Endothelial cell of umbilical vein (primary cell): Measurements from ENCODE around the gene MEGF11. TPM values are rescaled to one million over a fixed set of nuclear protein-coding genes. Genes with fewer than 3 reads are reported as not detected.

Source experiments
- BruUV-seq: library from RNA; stranded (reverse); fragments of 400-500 nt; replicated peaks from 2 replicates; lab custom pipeline; 2021; lab: Mats Ljungman, UMichigan
- CTCF ChIA-PET: fragments of 300-600, 350-600 bp; sonication (Branson Sonifier 250); formaldehyde crosslinking; loops from one replicate; lab custom pipeline; 2021; ENCODE audit warnings: antibody characterized with exemption, inconsistent platforms; lab: Charles Lee
- POLR2A ChIA-PET: fragments of 300-600, 350-600 bp; sonication (Branson Sonifier 250); formaldehyde crosslinking; loops from one replicate; lab custom pipeline; 2021; ENCODE audit warnings: antibody characterized with exemption, inconsistent platforms; lab: Charles Lee
- DNase-seq: peaks from one replicate; pipeline ENCODE4 v3.0.0-alpha.2; 2011; ENCODE audit warnings: low read depth, low spot score
- FAIRE-seq: peaks from 2 replicates; lab custom pipeline; 2011; peaks lifted over from hg19 to GRCh38; lab: Jason Lieb, UNC
- H2AFZ ChIP-seq: 2 replicates; pipeline ENCODE4 v1.6.0; 2012; ENCODE audit warnings: low read depth, low read length, control low read depth, inconsistent platforms
- H3K27ac ChIP-seq: 2 replicates; pipeline ENCODE4 v1.5.1; 2011; ENCODE audit warnings: low read depth, mild to moderate bottlenecking, control low read depth, low read length, moderate library complexity; ENCODE audit not compliant: insufficient read depth
- H3K27me3 ChIP-seq, 2 experiments: 2 replicates each; pipeline versions ENCODE4 v1.6.0 to v1.6.1; 2011; ENCODE audit warnings: low read length in 2 of 2, mixed read lengths in 1 of 2; ENCODE audit not compliant: control insufficient read depth in 2 of 2, insufficient read depth in 2 of 2
- H3K36me3 ChIP-seq, 2 experiments: 2 replicates in 1 of 2; 3 replicates in 1 of 2; pipeline ENCODE4 v1.5.1; 2011; ENCODE audit warnings: low read length in 2 of 2, mild to moderate bottlenecking in 1 of 2, moderate library complexity in 1 of 2; ENCODE audit not compliant: control insufficient read depth in 2 of 2, insufficient read depth in 2 of 2; ENCODE audit errors: extremely low read depth in 1 of 2
- H3K4me1 ChIP-seq: 3 replicates; pipeline ENCODE4 v1.5.1; 2011; ENCODE audit warnings: mild to moderate bottlenecking, low read length; ENCODE audit not compliant: control insufficient read depth, insufficient read depth; ENCODE audit errors: extremely low read depth
- H3K4me2 ChIP-seq: 2 replicates; pipeline ENCODE4 v1.6.1; 2011; ENCODE audit warnings: low read length, control low read depth, mixed read lengths; ENCODE audit not compliant: insufficient read depth
- H3K4me3 ChIP-seq, 3 experiments: fragments of 200-600 bp in 1 of 3; sonication (generic), shearing (Covaris generic) in 1 of 3; replicated peaks in 1 of 3; 2 replicates each; pipeline ENCODE4 v1.5.1; 2011 to 2016; ENCODE audit warnings: control low read depth in 3 of 3, low read length in 3 of 3, mild to moderate bottlenecking in 2 of 3, inconsistent platforms in 1 of 3, low read depth in 1 of 3, moderate library complexity in 1 of 3; ENCODE audit not compliant: insufficient read depth in 1 of 3
- H3K79me2 ChIP-seq: 2 replicates; pipeline ENCODE4 v1.6.0; 2012; ENCODE audit warnings: low read length, inconsistent platforms; ENCODE audit not compliant: control insufficient read depth, insufficient read depth
- H3K9ac ChIP-seq: replicated peaks from 2 replicates; pipeline ENCODE3; 2011; ENCODE audit warnings: low read length, control low read depth; ENCODE audit not compliant: insufficient read depth; ENCODE audit errors: extremely low read depth
- H3K9me1 ChIP-seq: replicated peaks from 3 replicates; pipeline ENCODE4 v1.6.0; 2011; ENCODE audit warnings: mild to moderate bottlenecking, low read length; ENCODE audit not compliant: control insufficient read depth, insufficient read depth; ENCODE audit errors: extremely low read depth
- H3K9me3 ChIP-seq: replicated peaks from 2 replicates; pipeline ENCODE4 v1.5.1; 2012; ENCODE audit warnings: low read length, inconsistent platforms; ENCODE audit not compliant: control insufficient read depth, insufficient read depth
- H4K20me1 ChIP-seq: replicated peaks from 2 replicates; pipeline ENCODE3; 2011; ENCODE audit warnings: mild to moderate bottlenecking, low read length; ENCODE audit not compliant: control insufficient read depth, insufficient read depth; ENCODE audit errors: extremely low read depth
- EZH2 ChIP-seq: IDR thresholded peaks from 2 replicates; pipeline ENCODE4 v1.6.1; 2012; ENCODE audit warnings: borderline replicate concordance, low read depth, mild to moderate bottlenecking, moderate library complexity, low read length, inconsistent platforms; ENCODE audit not compliant: severe bottlenecking
- FOS ChIP-seq: IDR thresholded peaks from 2 replicates; pipeline ENCODE4 v1.6.1; 2011; ENCODE audit warnings: mild to moderate bottlenecking, low read length, moderate library complexity, borderline replicate concordance; ENCODE audit not compliant: insufficient read depth
- GATA2 ChIP-seq: IDR thresholded peaks from 2 replicates; pipeline ENCODE4 v1.7.0; 2011; ENCODE audit warnings: low read depth, mild to moderate bottlenecking, moderate library complexity, mixed read lengths, low read length; ENCODE audit not compliant: insufficient read length, insufficient read depth
- JUN ChIP-seq: IDR thresholded peaks from 2 replicates; pipeline ENCODE4 v1.6.1; 2011; ENCODE audit warnings: borderline replicate concordance, low read depth; ENCODE audit not compliant: insufficient read length, insufficient read depth
- MYC ChIP-seq: IDR thresholded peaks from one replicate; pipeline ENCODE4 v1.6.1; 2011; ENCODE audit warnings: mild to moderate bottlenecking, low read depth, low read length
- POLR2A ChIP-seq: IDR thresholded peaks from 2 replicates; pipeline ENCODE4 v1.6.1; 2012; ENCODE audit warnings: low read depth, mild to moderate bottlenecking, control low read depth, low read length
- POLR2AphosphoS5 ChIP-seq: IDR thresholded peaks from 2 replicates; pipeline ENCODE4 v1.6.1; 2012; ENCODE audit warnings: low read depth, mild to moderate bottlenecking, control low read depth, low read length, moderate library complexity; ENCODE audit not compliant: insufficient read depth
- dilution Hi-C: fragments of 300-500 bp; cut with MboI; formaldehyde crosslinking; loops from one replicate; pipeline ENCODE4 v1.15.0; 2019; ENCODE audit warnings: low sequenced_read_pairs; ENCODE audit not compliant: extremely low pct_ligation_motif_present
- intact Hi-C: fragments of 100-400 bp; cut with micrococcal nuclease; formaldehyde crosslinking; loops from one replicate; pipeline ENCODE4 v1.10.0; 2022
- polyA plus RNA-seq, 4 experiments: library from polyadenylated mRNA; depleted of rRNA in 3 of 4; stranded (reverse) in 3 of 4; unstranded in 1 of 4; fragments of >200 nt; gene quantifications; 2 replicates each; pipeline versions ENCODE4 v1.2.1 to v1.2.3, GENCODE V29; 2011 to 2012; ENCODE audit warnings: missing spikeins in 1 of 4
- total RNA-seq: library from RNA; stranded (reverse); gene quantifications from 2 replicates; pipeline ENCODE4 v1.2.3, GENCODE V29; 2021
- TF ChIP-seq, protein P1 (sequence below), 2 donors: IDR thresholded peaks; 1 replicate in 1 of 2; 2 replicates in 1 of 2; pipeline ENCODE4 v1.5.1; 2011; ENCODE audit warnings: low read length in 2 of 2, mild to moderate bottlenecking in 2 of 2, moderate library complexity in 2 of 2, control low read depth in 1 of 2, inconsistent platforms in 1 of 2, low read depth in 1 of 2; ENCODE audit not compliant: insufficient read depth in 1 of 2; ENCODE audit errors: extremely low read depth in 1 of 2
- TF ChIP-seq, protein P2 (sequence below): IDR thresholded peaks from 2 replicates; pipeline ENCODE4 v1.6.1; 2011; ENCODE audit not compliant: insufficient read depth, insufficient read length

MEGF11 gene
- total and polyA plus RNA-seq, 2 donors (not counting 3 experiments of a cell fraction or from before 2014, with no cell fraction given), result not detected

DNA sequence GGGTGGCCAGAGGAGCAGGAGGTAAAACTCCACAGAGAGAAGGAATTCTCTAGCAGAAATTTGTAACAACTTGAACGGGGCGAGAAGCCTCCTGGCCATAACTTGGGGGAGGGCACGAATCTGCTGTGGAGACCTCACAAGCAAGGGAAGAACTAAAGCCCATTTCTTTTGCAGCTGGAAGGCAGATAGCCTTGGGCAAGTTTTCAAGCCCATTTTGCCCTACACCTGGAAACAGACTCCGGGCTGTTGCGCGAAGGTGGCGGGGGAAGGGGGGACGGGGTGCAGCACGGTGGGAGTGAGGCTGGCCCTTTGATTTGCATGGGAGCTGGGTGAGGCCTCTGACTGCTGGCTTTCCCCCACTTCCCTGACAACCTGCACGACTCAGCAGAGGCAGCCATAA is 168.8 kb downstream of the MEGF11 start:
- H2AFZ ChIP-seq, result no peak overlapping the region
- DNase-seq (no peak), FAIRE-seq (no peak)
- intact Hi-C loops (no loop called here), dilution Hi-C loops (no loop called here)
- TF ChIP-seq JUN, result no peak
- no peak for TF ChIP-seq POLR2A
- no peak for TF ChIP-seq EZH2
- TF ChIP-seq, protein P1, sequence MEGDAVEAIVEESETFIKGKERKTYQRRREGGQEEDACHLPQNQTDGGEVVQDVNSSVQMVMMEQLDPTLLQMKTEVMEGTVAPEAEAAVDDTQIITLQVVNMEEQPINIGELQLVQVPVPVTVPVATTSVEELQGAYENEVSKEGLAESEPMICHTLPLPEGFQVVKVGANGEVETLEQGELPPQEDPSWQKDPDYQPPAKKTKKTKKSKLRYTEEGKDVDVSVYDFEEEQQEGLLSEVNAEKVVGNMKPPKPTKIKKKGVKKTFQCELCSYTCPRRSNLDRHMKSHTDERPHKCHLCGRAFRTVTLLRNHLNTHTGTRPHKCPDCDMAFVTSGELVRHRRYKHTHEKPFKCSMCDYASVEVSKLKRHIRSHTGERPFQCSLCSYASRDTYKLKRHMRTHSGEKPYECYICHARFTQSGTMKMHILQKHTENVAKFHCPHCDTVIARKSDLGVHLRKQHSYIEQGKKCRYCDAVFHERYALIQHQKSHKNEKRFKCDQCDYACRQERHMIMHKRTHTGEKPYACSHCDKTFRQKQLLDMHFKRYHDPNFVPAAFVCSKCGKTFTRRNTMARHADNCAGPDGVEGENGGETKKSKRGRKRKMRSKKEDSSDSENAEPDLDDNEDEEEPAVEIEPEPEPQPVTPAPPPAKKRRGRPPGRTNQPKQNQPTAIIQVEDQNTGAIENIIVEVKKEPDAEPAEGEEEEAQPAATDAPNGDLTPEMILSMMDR (IDR thresholded peaks at IDR 0.05; ENCODE audit: extremely low read depth in 1 of 2, insufficient read depth in 1 of 2, low read depth in 1 of 2, low read length in 2 of 2), result no peak
- TF ChIP-seq POLR2AphosphoS5, result no peak
- TF ChIP-seq MYC, result no peak
- no peak for TF ChIP-seq FOS
- TF ChIP-seq, protein P2, sequence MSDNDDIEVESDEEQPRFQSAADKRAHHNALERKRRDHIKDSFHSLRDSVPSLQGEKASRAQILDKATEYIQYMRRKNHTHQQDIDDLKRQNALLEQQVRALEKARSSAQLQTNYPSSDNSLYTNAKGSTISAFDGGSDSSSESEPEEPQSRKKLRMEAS, result no peak
- TF ChIP-seq GATA2, result no peak
- H4K20me1 ChIP-seq, result no peaks in the 10 kb centered on the region
- CTCF ChIA-PET, result interaction anchor here (1.1 to 1.5 kb wide), 3 partner anchors 11 to 22 kb away, joined by 3 to 5 read pairs (median 4); no protein-coding TSS in a partner anchor
- H3K27me3 ChIP-seq, result no peaks in the 10 kb centered on the region
- no peaks in the 10 kb centered on the region for H3K36me3 ChIP-seq
- H3K4me2 ChIP-seq, result no peak overlapping the region
- POLR2A ChIA-PET, result no interaction called here
- H3K27ac ChIP-seq, result no peak overlapping the region
- no peaks in the 10 kb centered on the region for H3K4me1 ChIP-seq
- no peaks in the 10 kb centered on the region for H3K9me3 ChIP-seq
- no peaks in the 10 kb centered on the region for H3K9me1 ChIP-seq
- no peak overlapping the region for H3K9ac ChIP-seq
- no peaks in the 10 kb centered on the region for H3K79me2 ChIP-seq
- H3K4me3 ChIP-seq, result no peak overlapping the region
- no TSS peak for BruUV-seq
